ENCODE results near the gene LMCD1. TPM values are rescaled to one million over a fixed set of nuclear protein-coding genes. Genes with fewer than 3 reads are reported as not detected.

LMCD1 gene
- total RNA-seq, 2 donors from 2014 or later: 1.3 to 2.5 TPM

Other genes starting within 250 kb of the LMCD1 start
- under 1 TPM in 1 of 2 donors, not detected in 1; 0.23 TPM for gene SSUH2, start 143.0 kb downstream of the LMCD1 start, total RNA-seq
- not detected for gene CAV3, start 232.0 kb downstream of the LMCD1 start, total RNA-seq